Stimulated activated naive CD8-positive, alpha-beta T cell treated with anti-CD3 and anti-CD28 coated beads, Interleukin-15, amount 100 ng/mL, for 72 hours (primary cell): ENCODE results near the gene TBC1D22A.

Source experiments
- ATAC-seq: fragments of 150-1000 bp; cut with Tn5 transposase; 2 replicates; pipeline ENCODE4 v1.10.0; 2021; ENCODE audit warnings: mild to moderate bottlenecking, moderate library complexity
- DNase-seq, 2 donors: peaks; one replicate each; pipeline ENCODE4 v3.0.0; 2021 to 2022
- H3K27ac Mint-ChIP-seq, 2 donors: one replicate each; pipeline ENCODE4 v1.8.0; 2022; ENCODE audit warnings: mild to moderate bottlenecking in 2 of 2, mixed read lengths in 2 of 2, moderate library complexity in 2 of 2
- H3K27me3 Mint-ChIP-seq: one replicate; pipeline ENCODE4 v1.8.0; 2022; ENCODE audit warnings: mixed read lengths
- H3K4me1 Mint-ChIP-seq: one replicate; pipeline ENCODE4 v1.8.0; 2022; ENCODE audit warnings: mild to moderate bottlenecking, mixed read lengths
- H3K4me3 Mint-ChIP-seq, 2 donors: one replicate each; pipeline ENCODE4 v1.8.0; 2022; ENCODE audit warnings: mild to moderate bottlenecking in 2 of 2, mixed read lengths in 2 of 2, moderate library complexity in 1 of 2
- H3K9me3 Mint-ChIP-seq, 2 donors: one replicate each; pipeline ENCODE4 v1.8.0; 2022; ENCODE audit warnings: mixed read lengths in 2 of 2

TBC1D22A gene

GRCh38 chr22:46744581-46744980 lies 17.9 kb upstream of the TBC1D22A start:
- ATAC-seq (no peak), DNase-seq (no peak)
- H3K4me3 Mint-ChIP-seq, result no peak overlapping the region
- H3K27me3 Mint-ChIP-seq, result no peaks in the 10 kb centered on the region
- peaks cover 26% of the 10 kb centered on the region for H3K4me1 Mint-ChIP-seq
- peaks cover 8 to 14% of the 10 kb centered on the region in 2 donors for H3K9me3 Mint-ChIP-seq
- H3K27ac Mint-ChIP-seq, result no peak overlapping the region

GRCh38 chr22:46746192-46746591 lies 16.3 kb upstream of the TBC1D22A start:
- no peak for DNase-seq
- Mint-ChIP-seq H3K27ac (no peak overlapping the region), H3K9me3 (peaks cover 8 to 14% of the 10 kb centered on the region in 2 donors), H3K4me3 (no peak overlapping the region), H3K4me1 (peaks cover 27% of the 10 kb centered on the region), H3K27me3 (no peaks in the 10 kb centered on the region)
- ATAC-seq, result no peak

DNA sequence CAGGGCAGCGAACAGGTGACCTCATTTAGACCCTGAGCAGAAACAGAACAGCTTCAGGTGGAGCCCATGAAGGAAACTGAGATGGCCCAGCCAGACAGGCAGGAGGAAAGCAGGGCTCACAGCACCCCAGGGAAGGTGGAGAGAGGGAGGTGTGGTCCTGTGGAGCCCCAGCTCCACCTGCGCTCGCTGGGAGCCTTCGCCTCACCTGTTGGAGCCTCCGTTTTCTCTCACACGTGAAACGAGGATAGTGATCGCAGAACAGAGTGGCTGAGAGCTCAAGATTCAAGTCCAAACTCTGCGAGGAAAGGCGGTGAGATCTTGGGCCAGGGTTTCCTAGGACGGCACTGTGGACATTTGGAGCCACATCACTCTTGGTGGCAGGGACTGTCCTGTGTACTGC lies 15.8 kb upstream of the TBC1D22A start:
- Mint-ChIP-seq H3K4me3 (no peak overlapping the region), H3K27me3 (no peaks in the 10 kb centered on the region)

DNA sequence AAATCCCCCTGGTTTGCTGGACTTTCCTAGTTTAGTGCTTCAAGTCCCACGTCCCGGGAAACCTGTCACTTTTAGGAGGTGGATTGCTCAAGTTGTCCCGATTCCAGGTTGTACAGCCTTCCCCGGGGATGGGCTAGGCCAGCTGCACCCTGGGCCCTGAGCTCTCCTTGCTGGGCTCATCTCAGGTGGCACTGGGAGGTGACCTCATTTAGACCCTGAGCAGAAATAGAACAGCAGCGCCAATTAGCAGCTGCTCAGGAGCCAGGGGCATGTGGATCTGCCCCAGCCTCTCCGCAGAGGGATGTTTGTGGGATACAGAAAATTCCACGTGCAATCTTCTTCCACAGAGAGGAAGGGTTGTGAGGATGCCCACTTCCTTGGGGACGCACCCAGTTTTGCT lies 14.8 kb upstream of the TBC1D22A start:
- Mint-ChIP-seq H3K9me3 (peaks cover 6 to 7% of the 10 kb centered on the region in 2 donors), H3K27me3 (no peaks in the 10 kb centered on the region), H3K27ac (peak overlapping the region in 1 of 2 donors; percentile 33), H3K4me3 (no peak overlapping the region), H3K4me1 (peaks cover 30% of the 10 kb centered on the region)
- no peak for DNase-seq
- no peak for ATAC-seq

More for the DNA sequence above, 15.8 kb upstream of the TBC1D22A start:
- Mint-ChIP-seq H3K9me3 (peaks cover 8 to 14% of the 10 kb centered on the region in 2 donors), H3K4me1 (peaks cover 30% of the 10 kb centered on the region), H3K27ac (no peak overlapping the region)
- DNase-seq (no peak), ATAC-seq (no peak)

- no peaks in the 10 kb centered on the region for H3K9me3 Mint-ChIP-seq
- no peak for DNase-seq
- H3K27ac Mint-ChIP-seq, result peak overlapping the region; percentile 92 to 96
- H3K4me1 Mint-ChIP-seq, result peaks cover 30% of the 10 kb centered on the region
- no peaks in the 10 kb centered on the region for H3K27me3 Mint-ChIP-seq
- peak overlapping the region in 1 of 2 donors; percentile 11 for H3K4me3 Mint-ChIP-seq
- ATAC-seq, result no peak
These were observed 14.1 kb upstream of the TBC1D22A start for GRCh38 chr22:46748206-46748907.

- Mint-ChIP-seq H3K9me3 (no peaks in the 10 kb centered on the region), H3K27ac (peak overlapping the region; percentile 96), H3K27me3 (no peaks in the 10 kb centered on the region), H3K4me1 (peaks cover 33% of the 10 kb centered on the region), H3K4me3 (peak overlapping the region; percentile 71 to 76)
- DNase-seq (peak in 1 of 2 donors; percentile 40), ATAC-seq (peak; percentile 73)
These were observed 13.4 kb upstream of the TBC1D22A start for GRCh38 chr22:46748908-46749675.

DNA sequence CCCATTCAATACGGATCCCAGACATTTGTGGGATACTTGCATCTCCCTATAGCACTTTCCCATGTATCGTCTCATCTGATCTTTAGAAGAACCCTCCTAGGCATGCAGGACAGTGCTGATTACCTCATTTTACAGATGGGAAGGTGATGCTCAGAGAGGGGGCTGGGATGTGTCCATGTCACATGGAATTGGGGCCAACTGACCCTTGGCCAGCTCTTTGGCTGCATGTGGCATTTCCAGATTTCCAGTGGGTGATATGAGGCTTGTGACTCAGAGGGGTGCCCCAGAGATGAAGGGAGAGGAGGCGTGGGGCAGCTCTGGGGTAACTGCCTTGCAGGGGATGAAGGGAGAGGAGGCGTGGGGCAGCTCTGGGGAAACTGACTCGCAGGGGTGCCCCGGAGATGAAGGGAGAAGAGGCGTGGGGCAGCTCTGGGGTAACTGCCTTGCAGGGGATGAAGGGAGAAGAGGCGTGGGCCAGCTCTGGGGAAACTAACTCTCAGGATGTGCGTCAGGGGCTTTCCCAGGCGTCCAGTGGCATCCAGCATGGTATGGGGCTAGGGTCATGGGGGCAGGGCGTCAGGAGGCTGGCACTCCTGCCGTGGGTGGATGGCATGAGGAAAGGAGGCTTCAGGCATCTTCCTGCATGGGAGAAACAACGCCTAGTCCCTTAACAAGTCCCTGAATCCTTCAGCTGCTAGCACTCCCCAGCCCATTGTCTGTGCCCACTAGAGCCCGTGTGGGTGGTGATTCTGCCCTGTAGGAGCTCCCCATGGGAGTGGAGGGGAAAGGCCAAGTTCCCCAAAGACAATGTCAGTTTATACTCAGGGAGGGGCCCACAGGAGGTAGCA lies 12.5 kb upstream of the TBC1D22A start:
- Mint-ChIP-seq H3K4me1 (peaks cover 39% of the 10 kb centered on the region), H3K9me3 (no peaks in the 10 kb centered on the region), H3K27ac (peak overlapping the region; percentile 96), H3K27me3 (no peaks in the 10 kb centered on the region), H3K4me3 (peak overlapping the region; percentile 71 to 76)
- DNase-seq (no peak), ATAC-seq (peak; percentile 38)

- Mint-ChIP-seq H3K9me3 (no peaks in the 10 kb centered on the region), H3K27ac (peak overlapping the region; percentile 72 to 96), H3K4me3 (peak overlapping the region in 1 of 2 donors; percentile 76), H3K4me1 (peaks cover 39% of the 10 kb centered on the region), H3K27me3 (no peaks in the 10 kb centered on the region)
- ATAC-seq, result no peak
- DNase-seq, result no peak
These were observed 12.0 kb upstream of the TBC1D22A start for GRCh38 chr22:46750530-46750800.

GRCh38 chr22:46750863-46751443 lies 11.5 kb upstream of the TBC1D22A start:
- ATAC-seq (no peak), DNase-seq (no peak)
- peaks cover 0 to under 1% of the 10 kb centered on the region in 2 donors for H3K9me3 Mint-ChIP-seq
- no peak overlapping the region for H3K4me3 Mint-ChIP-seq
- peaks cover 39% of the 10 kb centered on the region for H3K4me1 Mint-ChIP-seq
- no peaks in the 10 kb centered on the region for H3K27me3 Mint-ChIP-seq
- H3K27ac Mint-ChIP-seq, result peak overlapping the region in 1 of 2 donors; percentile 72

GRCh38 chr22:46752286-46752987 lies 10.0 kb upstream of the TBC1D22A start:
- H3K27ac Mint-ChIP-seq, result no peak overlapping the region
- peaks cover 39% of the 10 kb centered on the region for H3K4me1 Mint-ChIP-seq
- DNase-seq (no peak), ATAC-seq (no peak)
- H3K9me3 Mint-ChIP-seq, result peaks cover 8 to 11% of the 10 kb centered on the region in 2 donors
- no peak overlapping the region for H3K4me3 Mint-ChIP-seq
- no peaks in the 10 kb centered on the region for H3K27me3 Mint-ChIP-seq

DNA sequence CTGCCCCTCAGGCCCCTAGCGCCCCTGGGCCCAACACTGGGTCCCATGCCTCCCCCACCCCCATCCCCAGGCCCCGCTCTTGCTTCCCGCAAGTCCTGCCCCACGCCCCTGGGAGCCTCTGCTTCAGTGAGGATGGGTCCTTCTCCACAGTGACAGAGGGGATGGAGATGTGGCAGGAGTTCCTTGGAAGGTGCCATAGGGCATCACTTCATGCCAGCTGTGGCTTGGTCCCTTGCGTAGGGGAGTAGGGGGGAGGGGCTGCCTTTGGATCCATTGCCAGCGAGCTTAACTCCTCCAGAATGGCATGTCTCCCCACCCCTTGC lies 9.5 kb upstream of the TBC1D22A start:
- H3K4me1 Mint-ChIP-seq, result peaks cover 39% of the 10 kb centered on the region
- no peak overlapping the region for H3K27ac Mint-ChIP-seq
- no peaks in the 10 kb centered on the region for H3K27me3 Mint-ChIP-seq
- H3K4me3 Mint-ChIP-seq, result no peak overlapping the region
- peaks cover 8 to 11% of the 10 kb centered on the region in 2 donors for H3K9me3 Mint-ChIP-seq
- DNase-seq (no peak), ATAC-seq (no peak)

DNA sequence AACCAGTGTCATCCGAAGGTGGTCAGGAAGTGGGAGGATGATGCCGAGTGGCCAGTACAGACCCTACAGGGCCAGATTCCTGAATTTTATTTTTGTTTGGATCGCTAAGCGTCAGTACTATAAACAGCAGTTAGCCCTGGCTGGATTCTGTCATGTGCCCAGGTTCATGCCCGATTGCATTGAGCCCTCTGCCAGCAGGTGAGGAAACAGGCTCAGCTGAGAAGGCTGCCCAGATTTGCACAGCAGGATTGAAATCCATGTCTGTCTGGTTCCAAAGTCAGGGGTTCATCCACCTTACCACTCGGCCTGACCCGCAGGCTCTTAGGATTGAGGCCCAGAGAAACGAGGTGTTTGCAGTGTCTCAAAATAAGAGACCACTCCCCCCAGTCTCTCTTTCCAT lies 9.1 kb upstream of the TBC1D22A start:
- no peak for DNase-seq
- H3K27ac Mint-ChIP-seq, result no peak overlapping the region
- H3K27me3 Mint-ChIP-seq, result no peaks in the 10 kb centered on the region
- ATAC-seq, result no peak
- peaks cover 8 to 11% of the 10 kb centered on the region in 2 donors for H3K9me3 Mint-ChIP-seq
- H3K4me3 Mint-ChIP-seq, result no peak overlapping the region
- H3K4me1 Mint-ChIP-seq, result peaks cover 39% of the 10 kb centered on the region

DNA sequence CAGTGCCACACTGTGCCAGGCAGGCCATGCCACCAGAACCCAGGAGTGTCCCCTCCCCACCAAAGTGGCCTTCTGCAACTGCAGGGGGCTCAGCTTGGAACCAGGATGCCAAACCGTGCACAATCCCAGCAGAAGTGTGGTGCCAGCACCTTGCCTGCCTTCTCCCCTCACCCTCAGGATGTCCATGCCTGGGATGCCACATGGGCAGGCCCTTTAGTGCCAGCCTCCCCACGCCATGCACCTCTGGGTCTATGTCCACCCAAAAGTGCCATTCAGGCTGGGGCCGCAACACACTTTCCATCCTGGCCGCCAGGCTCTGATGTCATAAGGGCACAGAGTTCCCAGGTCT lies 8.7 kb upstream of the TBC1D22A start:
- ATAC-seq (no peak), DNase-seq (no peak)
- no peak overlapping the region for H3K4me3 Mint-ChIP-seq
- no peaks in the 10 kb centered on the region for H3K27me3 Mint-ChIP-seq
- H3K9me3 Mint-ChIP-seq, result peaks cover 8 to 11% of the 10 kb centered on the region in 2 donors
- H3K27ac Mint-ChIP-seq, result no peak overlapping the region
- H3K4me1 Mint-ChIP-seq, result peaks cover 36% of the 10 kb centered on the region

GRCh38 chr22:46754110-46754799 lies 8.2 kb upstream of the TBC1D22A start:
- H3K4me3 Mint-ChIP-seq, result no peak overlapping the region
- peaks cover 8 to 11% of the 10 kb centered on the region in 2 donors for H3K9me3 Mint-ChIP-seq
- DNase-seq, result no peak
- peaks cover 31% of the 10 kb centered on the region for H3K4me1 Mint-ChIP-seq
- peak overlapping the region in 1 of 2 donors; percentile 81 for H3K27ac Mint-ChIP-seq
- no peaks in the 10 kb centered on the region for H3K27me3 Mint-ChIP-seq
- no peak for ATAC-seq
